ENCODE data around the gene SLC35F1. TPM values are rescaled to one million over a fixed set of nuclear protein-coding genes. Genes with fewer than 3 reads are reported as not detected.

The SLC35F1 gene
- total and polyA plus RNA-seq, 10 of the 15 experiments (the other 5 are each of a cell fraction or from before 2014, with no cell fraction given), result 0.01 TPM; not detected in 9

- Histone ChIP-seq H3K4me1 (ENCODE audit: control insufficient read depth, insufficient read depth, low read length) (no peaks in the 10 kb centered on the region), H3K27me3 (replicated peaks in 1 of 2; ENCODE audit: control insufficient read depth in 2 of 2, insufficient read depth in 2 of 2, low read length in 1 of 2) (no peaks in the 10 kb centered on the region), H3K4me2 (ENCODE audit: control insufficient read depth, insufficient read depth) (no peak overlapping the region), H3K36me3 (ENCODE audit: control insufficient read depth in 2 of 2, insufficient read depth in 2 of 2, low read length in 1 of 2) (no peaks in the 10 kb centered on the region), H2AFZ (ENCODE audit: control insufficient read depth, low read depth, low read length) (no peak overlapping the region), H3K27ac (ENCODE audit: control insufficient read depth, insufficient read depth) (no peak overlapping the region), H3K4me3 (no peak overlapping the region), H3K9ac (ENCODE audit: control insufficient read depth, insufficient read depth, low read length) (no peak overlapping the region), H3K9me3 (replicated peaks; ENCODE audit: control insufficient read depth, insufficient read depth, low read length) (no peaks in the 10 kb centered on the region), H4K20me1 (ENCODE audit: control insufficient read depth, insufficient read depth) (no peaks in the 10 kb centered on the region), H3K79me2 (ENCODE audit: control insufficient read depth, insufficient read depth, low read length) (no peaks in the 10 kb centered on the region)
- POLR2A ChIA-PET, result interaction anchor here (0.5 kb wide), 1 partner anchor 1761 kb away, joined by 3 read pairs; no protein-coding TSS in a partner anchor
- intact Hi-C loops (cut with micrococcal nuclease; ENCODE audit: unreplicated experiment) (no loop called here), in situ Hi-C loops (cut with MboI) (no loop called here)
- SMC1A ChIA-PET (ENCODE audit: uncharacterized antibody, unreplicated experiment), result no interaction called here
- no TSS peak for BruUV-seq (replicated peaks)
- CTCF ChIA-PET, result no interaction called here
- WGBS (ENCODE audit: insufficient coverage, insufficient replicate concordance, low lambda C conversion rate, missing lambda C conversion rate), result 21% methylated on average over 1 of the region's 1 CpG
- TF ChIP-seq DPF2 (IDR thresholded peaks at IDR 0.05), result no peak
- no peak for TF ChIP-seq EP300 (IDR thresholded peaks at IDR 0.05; ENCODE audit: borderline replicate concordance in 1 of 2, control insufficient read depth in 1 of 2, low read depth in 2 of 2, low read length in 2 of 2)
- no peak for TF ChIP-seq NBN (IDR thresholded peaks at IDR 0.05)
- no peak for TF ChIP-seq MXI1 (IDR thresholded peaks at IDR 0.05; ENCODE audit: low read depth, low read length)
- no peak for TF ChIP-seq MTA2 (IDR thresholded peaks at IDR 0.05; ENCODE audit: low read depth)
- TF ChIP-seq MTA3 (IDR thresholded peaks at IDR 0.05; ENCODE audit: borderline replicate concordance, low read length), result no peak
- no peak for TF ChIP-seq ATF7 (IDR thresholded peaks at IDR 0.05; ENCODE audit: low read depth)
- no peak for TF ChIP-seq CBFB (IDR thresholded peaks at IDR 0.05; ENCODE audit: low read depth)
- no peak for TF ChIP-seq CREM (IDR thresholded peaks at IDR 0.05; ENCODE audit: low read depth)
- no peak for TF ChIP-seq CBX3 (IDR thresholded peaks at IDR 0.05; ENCODE audit: borderline replicate concordance, low read depth)
- no peak for TF ChIP-seq USF1 (IDR thresholded peaks at IDR 0.05; ENCODE audit: borderline replicate concordance, extremely low read length, insufficient read depth, low read depth, low read length)
- TF ChIP-seq IKZF2 (IDR thresholded peaks at IDR 0.05), result no peak
- TF ChIP-seq POU2F2 (IDR thresholded peaks at IDR 0.05; ENCODE audit: borderline replicate concordance, low read depth, low read length), result no peak
- no peak for FAIRE-seq
- ATAC-seq, result no peak
- RAD21 ChIA-PET (ENCODE audit: unreplicated experiment), result no interaction called here
- no peak for DNase-seq (ENCODE audit: low read depth, low spot score)
Observed at GRCh38 chr6:118304321-118304720, 397.3 kb downstream of the SLC35F1 start.
